KOPT-K1 (cell line): ENCODE measurements around the gene RPLP1.
A peak's percentile ranks its signal among the peaks of the same experiment; 100 is the strongest.

Experiments used
- H3K27ac ChIP-seq: fragments of 200-600 bp; sonication (generic); 2 replicates; pipeline ENCODE4 v1.5.1; 2016; ENCODE audit warnings: antibody characterized with exemption, mild to moderate bottlenecking, low read depth, low read length; ENCODE audit not compliant: poor library complexity, severe bottlenecking
- H3K36me3 ChIP-seq: fragments of 200-600 bp; sonication (generic); 2 replicates; pipeline ENCODE4 v1.5.1; 2017; ENCODE audit warnings: antibody characterized with exemption, mild to moderate bottlenecking, low read length, moderate library complexity; ENCODE audit not compliant: insufficient read depth
- H3K9me3 ChIP-seq: fragments of 200-600 bp; sonication (generic); 2 replicates; pipeline ENCODE4 v1.5.1; 2017; ENCODE audit warnings: antibody characterized with exemption, low read length, mild to moderate bottlenecking; ENCODE audit not compliant: insufficient read depth, poor library complexity, severe bottlenecking

RPLP1 gene

DNA sequence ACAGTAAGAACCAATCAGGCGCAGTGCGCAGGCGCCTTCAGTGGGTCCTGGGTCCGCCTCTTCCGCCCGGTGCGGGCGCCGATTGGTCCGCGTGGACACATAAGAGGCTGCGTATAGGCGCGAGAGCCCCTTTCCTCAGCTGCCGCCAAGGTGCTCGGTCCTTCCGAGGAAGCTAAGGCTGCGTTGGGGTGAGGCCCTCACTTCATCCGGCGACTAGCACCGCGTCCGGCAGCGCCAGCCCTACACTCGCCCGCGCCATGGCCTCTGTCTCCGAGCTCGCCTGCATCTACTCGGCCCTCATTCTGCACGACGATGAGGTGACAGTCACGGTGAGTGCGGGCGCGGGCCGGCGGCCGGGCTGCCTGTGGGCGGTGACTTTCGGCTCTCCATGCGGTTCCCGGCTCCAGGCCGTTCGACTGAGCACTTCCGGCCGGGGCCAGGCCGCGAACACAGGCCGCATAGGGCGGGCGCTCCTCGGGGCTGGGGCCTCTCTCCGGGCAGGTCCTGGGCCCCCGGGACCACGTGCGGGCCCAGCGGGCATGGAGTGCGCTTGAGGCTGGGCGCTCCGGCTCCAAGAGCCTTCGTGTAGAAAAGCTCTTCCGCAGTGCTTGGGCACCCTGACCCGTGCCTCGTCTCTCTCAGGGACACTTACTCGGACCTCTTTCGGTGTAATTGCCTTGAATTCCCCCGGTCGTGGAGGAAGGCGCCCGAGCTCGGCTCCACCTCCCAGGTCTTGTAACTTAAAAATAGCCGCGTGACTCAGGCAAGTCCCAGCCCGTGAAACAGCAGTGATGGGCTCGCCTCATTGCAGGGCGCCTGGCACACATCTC is at the start of gene RPLP1:
TSS of gene RPLP1 (plus strand) at position 127 of the 830 bp plus-strand sequence. CDS start at position 258, 131 bp downstream.
- Histone ChIP-seq H3K27ac (peak within 1 kb of the TSS; percentile 81), H3K9me3 (no peaks in the 10 kb centered on the region), H3K36me3 (peaks cover 62% of the 10 kb centered on the region)

DNA sequence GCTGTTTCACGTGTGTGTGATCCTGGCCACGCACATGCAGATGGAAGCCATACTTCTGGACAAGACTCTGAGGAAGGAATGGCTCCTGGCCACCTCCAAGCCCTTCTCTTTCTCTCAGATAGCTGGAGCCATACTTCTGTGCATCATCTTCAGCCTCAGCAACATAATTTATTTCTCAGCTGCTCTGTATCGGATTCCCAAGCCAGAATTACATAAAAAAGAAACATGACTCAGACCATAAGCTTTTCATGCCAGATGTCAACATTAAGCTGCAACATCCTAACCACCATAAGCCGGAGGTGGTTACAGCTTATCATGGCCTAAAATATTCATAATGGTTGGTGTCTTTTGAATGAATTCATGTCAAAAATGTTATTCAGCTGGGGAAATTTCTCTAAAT is 49.0 kb upstream of the RPLP1 start:
- H3K27ac ChIP-seq = no peak overlapping the region
- H3K36me3 ChIP-seq = no peaks in the 10 kb centered on the region
- H3K9me3 ChIP-seq = no peaks in the 10 kb centered on the region

DNA sequence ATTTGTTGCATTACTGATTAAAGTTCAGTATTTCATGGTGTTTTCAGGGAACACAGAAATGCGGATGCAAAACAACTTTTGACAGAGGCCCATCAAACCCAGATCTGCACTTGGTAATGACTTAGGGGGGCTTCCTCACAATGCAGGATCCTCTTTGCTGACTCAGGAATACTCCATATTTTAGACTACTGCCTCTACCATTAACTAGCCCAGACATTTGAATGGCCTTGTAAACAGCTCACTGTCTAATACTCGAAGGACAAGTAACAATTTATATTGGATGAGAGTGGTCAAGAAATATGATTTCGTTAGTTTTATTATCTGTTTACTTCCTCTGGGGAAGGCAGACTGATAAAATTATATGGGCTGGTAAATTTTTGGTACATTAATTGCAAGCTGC is 47.5 kb upstream of the RPLP1 start:
- H3K27ac ChIP-seq = no peak overlapping the region
- H3K36me3 ChIP-seq = no peaks in the 10 kb centered on the region
- no peaks in the 10 kb centered on the region for H3K9me3 ChIP-seq

DNA sequence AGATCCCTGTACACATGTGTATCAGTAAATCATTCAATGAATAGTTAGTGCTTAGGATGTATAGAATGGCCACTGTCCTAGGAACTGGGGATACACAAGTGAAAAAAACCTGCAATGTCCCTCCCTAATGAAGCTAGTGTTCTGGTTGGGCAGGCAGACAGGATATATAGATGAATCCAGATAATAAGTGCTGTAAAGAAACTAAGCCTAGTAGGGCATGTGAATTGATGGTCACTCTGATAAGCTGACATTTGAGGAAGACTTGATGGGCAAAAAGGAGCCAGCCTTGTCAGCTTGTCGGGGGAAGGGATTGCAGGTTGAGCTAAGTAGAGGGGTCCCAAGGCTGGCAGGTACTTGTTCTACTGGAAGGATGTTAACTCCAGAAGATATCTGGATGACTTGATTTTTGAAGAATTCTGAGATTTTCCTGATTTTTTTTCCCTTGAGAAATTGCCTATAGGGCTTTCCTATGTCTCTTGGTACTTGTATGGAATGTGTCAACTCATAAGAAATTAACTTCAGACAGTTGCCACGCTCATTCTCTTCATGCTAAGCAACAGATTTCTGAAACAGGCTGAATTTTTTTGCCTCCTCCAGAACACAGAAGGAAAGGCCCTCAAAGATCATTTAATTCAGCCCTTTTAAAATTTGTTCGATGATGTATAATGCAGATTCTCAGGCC is 44.8 kb upstream of the RPLP1 start:
- Histone ChIP-seq H3K36me3 (no peaks in the 10 kb centered on the region), H3K27ac (no peak overlapping the region), H3K9me3 (no peaks in the 10 kb centered on the region)

DNA sequence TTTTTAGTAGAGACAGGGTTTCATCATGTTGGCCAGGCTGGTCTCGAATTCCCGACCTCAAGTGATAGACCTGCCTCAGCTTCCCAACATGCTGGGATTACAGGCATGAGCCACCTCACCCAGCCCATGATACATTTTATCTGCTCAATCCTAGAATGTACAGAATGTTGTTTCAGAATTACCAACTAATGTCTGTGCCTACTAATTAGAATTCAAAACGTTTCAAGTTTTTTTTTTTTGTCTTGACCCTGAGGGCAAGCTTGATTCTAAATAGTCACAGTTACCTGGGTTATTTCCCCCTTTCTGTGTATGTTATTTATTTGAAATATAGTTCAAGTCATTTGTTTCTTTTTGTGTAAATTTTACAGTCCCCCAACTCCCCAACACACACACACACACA is 43.8 kb upstream of the RPLP1 start:
- no peak overlapping the region for H3K27ac ChIP-seq
- no peaks in the 10 kb centered on the region for H3K36me3 ChIP-seq
- H3K9me3 ChIP-seq = no peaks in the 10 kb centered on the region

DNA sequence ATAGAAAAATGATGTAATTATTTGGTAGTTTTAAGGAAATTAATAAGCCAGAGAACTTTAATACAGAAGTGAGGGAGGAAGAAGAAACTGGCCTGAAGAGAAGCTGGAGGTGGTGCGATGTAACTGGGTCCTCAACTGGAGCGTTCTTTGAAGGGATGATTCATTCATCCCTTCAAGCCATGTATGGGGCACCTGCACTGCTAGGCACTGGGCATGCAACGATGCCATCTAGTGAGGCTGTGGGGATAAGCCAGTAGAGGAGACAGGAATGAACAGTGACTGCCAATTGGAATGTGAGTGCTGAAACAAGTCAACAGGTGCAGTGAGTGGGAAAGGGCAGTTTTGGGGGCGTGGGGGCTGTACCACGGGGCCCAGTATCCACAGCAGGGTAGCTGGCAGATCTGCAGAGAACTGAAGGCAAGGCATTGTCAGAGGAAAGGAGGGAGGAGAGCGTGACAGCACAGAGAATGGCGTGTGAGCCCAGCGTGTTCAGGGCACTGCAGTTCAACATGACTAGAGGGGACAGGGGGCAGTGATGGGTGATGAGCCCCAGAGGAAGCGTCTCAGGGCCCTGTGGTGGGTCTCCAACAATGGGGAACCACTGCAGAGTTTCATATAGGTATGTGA is 42.3 kb upstream of the RPLP1 start:
- no peaks in the 10 kb centered on the region for H3K9me3 ChIP-seq
- H3K27ac ChIP-seq = no peak overlapping the region
- H3K36me3 ChIP-seq = no peaks in the 10 kb centered on the region

DNA sequence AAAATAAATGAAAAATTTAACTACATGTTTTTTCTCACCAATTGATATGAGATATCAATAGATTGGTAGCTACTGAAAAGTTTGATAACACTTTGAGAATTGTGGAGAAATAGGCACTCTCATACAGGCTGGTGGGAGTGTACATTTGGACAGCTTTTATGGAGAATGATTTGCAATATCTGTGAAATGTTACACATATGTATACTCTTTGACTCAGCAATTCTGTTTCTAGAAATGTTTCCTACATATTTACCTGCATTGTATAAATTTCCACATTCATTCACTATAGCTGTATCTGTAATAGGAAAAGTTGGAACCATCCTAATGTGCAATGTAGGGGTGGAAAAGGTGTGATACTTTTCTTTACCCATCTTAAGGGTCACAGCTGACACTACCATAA is 40.3 kb upstream of the RPLP1 start:
- Histone ChIP-seq H3K27ac (no peak overlapping the region), H3K36me3 (peaks cover 9% of the 10 kb centered on the region), H3K9me3 (no peaks in the 10 kb centered on the region)

DNA sequence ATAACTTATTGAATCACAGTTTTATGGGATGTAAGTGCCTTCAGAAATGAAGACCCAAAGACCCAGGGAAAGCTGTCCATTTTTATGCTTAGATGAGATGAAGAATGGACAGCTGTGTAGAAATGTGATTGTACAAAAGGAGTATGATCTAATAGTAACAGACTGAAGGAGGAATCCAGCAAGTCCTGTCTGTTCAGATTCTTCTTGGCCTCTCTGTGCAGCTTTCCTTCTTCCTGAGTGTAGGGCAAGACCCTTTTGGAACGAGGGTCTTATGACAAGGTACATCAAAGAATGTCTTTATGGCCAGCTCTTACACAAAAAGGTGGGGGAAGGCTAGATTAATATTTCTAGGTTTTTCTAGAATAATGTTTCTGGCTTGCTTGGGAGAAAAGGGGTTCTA is 39.9 kb upstream of the RPLP1 start:
- Histone ChIP-seq H3K27ac (no peak overlapping the region), H3K9me3 (no peaks in the 10 kb centered on the region), H3K36me3 (peaks cover 14% of the 10 kb centered on the region)

DNA sequence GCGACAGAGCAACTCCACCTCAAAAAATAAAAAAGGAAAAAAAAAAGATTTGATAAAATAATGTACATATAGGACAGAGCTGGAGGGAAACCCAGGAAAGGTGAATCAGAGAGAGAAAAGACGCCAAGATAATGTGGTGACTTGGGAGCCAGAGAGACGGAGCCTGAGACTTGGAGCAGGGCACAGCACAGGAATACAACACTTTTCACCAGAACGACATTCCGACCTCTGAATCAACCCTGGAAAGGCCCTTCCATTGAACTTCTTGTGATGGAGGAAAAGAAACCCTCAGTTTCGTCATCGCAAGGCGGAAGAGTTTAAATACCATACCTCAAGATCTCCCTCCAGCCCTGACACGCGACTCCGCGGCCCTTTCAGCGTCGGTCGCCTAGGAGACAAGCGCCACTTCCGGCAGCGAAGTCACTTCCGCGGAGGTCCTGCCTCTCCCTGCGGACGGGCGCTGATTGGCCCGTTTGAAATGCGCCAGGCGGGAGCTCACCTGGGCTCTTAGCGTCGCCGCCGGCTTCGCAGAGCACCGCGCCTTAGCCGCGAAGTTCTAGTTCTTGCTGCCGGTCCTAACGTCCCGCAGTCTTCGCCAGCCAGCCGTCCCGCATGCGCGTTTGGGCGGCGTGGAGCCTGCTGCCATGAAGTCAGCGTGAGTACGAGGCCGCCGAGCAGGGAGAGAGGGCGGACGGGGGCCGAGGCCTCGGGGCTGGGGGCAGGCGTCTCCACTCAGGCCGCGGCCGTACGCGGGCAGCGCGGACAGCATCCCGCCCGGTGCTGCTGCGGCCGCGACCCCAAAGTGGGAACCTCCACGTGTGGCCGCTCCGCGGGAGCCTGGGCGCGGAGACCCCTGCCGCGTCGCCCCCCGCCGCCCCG is 38.6 kb upstream of the RPLP1 start, which contains the start of gene KIF23:
TSS of gene KIF23 (plus strand) at position 528 of the 879 bp plus-strand sequence. CDS start at position 645, 117 bp downstream.
- peaks cover 27% of the 10 kb centered on the region for H3K36me3 ChIP-seq
- H3K9me3 ChIP-seq = no peaks in the 10 kb centered on the region
- peak within 1 kb of the TSS; percentile 89 for H3K27ac ChIP-seq

DNA sequence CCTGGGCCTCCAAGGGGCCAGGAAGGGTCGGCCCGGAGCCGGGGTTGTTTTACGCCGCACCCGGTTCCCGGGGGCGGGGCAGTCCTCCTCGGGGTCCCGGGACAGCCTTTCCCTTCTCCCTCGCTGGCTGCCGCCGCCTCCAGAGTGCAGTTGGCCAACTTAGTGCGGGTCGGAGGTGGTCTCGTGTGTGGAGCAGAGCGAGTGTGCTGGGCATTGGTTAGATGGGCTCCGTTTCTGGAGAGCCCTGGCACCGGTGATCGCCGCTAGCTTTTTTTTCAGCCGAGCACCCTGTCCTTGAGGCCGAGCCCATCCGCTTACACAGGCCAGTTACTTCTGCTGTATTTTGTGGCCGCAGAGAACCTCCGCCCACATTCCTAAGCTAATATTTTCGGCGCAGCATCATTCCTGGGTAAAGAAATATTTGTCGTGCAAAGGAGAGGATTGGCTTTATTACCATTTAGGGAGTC is 37.9 kb upstream of the RPLP1 start:
- Histone ChIP-seq H3K9me3 (no peaks in the 10 kb centered on the region), H3K36me3 (peaks cover 34% of the 10 kb centered on the region), H3K27ac (peak overlapping the region; percentile 89)

DNA sequence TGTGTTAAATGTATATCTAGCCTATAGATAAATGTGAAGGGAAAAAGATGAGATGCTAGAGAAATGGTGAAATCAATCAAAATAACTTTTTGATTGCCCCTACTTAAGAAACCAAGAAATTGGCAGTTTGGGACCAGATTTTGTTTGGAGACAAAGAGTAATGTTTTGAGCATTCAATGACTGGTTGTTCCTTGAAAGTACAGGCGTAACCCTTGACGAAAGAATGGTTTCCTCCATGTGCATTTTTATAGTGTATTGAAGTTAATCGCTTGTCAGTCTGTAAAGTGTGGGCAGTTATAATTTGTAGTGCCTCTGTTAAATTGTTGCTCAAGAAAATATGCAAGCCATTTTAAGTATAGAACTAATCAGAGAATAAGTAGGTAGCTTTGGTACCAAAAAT is 37.2 kb upstream of the RPLP1 start:
- Histone ChIP-seq H3K27ac (peak overlapping the region; percentile 89), H3K36me3 (peaks cover 41% of the 10 kb centered on the region), H3K9me3 (no peaks in the 10 kb centered on the region)

DNA sequence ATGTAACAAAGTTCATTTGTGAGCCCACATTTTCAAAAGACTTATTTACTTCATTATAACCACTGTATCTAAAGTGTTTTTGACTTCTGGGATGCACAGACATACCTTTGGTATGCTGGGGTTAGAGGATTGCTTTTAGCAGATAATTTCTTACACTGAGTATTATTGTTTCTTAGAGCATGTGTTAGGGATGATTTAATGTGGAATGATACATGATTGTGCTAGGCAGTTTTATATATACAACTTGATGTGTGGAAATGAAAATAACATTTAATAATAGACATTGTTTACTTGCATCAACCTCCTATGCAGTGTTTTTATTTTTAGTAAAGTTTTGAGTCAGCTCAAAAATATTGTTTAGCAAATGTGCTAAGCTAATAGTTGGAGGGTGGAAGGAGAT is 35.0 kb upstream of the RPLP1 start:
- Histone ChIP-seq H3K36me3 (peaks cover 63% of the 10 kb centered on the region), H3K27ac (no peak overlapping the region), H3K9me3 (no peaks in the 10 kb centered on the region)

DNA sequence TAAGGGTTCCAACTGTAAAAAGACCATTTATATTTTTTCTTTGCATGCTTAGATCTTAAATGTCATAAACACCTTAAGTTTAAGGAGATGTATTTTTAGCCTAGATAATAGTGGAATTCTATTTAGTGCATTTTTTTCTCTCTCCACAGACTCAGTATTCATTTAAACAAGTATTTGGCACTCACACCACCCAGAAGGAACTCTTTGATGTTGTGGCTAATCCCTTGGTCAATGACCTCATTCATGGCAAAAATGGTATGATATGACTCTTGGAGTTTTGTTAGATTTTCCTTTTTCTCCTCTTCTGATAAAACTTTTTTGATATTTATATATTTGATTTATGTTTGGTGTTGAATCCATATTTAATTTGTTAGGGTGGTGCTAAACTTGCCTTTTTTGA is 31.1 kb upstream of the RPLP1 start:
- Histone ChIP-seq H3K27ac (no peak overlapping the region), H3K9me3 (no peaks in the 10 kb centered on the region), H3K36me3 (peaks cover 96% of the 10 kb centered on the region)

DNA sequence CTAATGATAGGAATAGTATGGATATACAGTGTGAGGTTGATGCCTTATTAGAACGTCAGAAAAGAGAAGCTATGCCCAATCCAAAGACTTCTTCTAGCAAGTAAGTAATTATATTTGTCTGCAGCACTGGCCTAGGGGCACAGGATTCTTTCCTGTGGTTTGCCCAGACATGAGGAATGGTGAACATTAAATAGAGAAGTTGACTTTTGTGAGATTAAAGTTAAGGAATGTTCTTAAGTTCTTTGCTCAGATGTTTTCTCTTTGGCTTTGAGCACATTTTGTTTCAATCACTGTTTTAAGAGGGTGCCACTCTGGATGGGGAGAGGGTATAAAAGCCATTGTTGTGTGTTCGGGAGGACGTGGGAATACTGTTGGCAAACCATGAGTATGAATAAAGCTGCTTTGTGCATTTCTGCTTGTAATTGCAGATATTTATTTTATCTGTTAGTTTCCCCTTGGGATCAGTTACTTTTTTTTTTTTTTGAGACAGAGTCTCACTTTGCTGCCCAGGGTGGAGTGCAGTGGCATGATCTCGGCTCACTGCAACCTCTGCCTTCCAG is 30.2 kb upstream of the RPLP1 start:
- Histone ChIP-seq H3K27ac (no peak overlapping the region), H3K9me3 (no peaks in the 10 kb centered on the region), H3K36me3 (peaks cover 100% of the 10 kb centered on the region)
